Ecto neural progenitor cell (in vitro differentiated cells): ENCODE data around the gene GAK.
A peak's percentile ranks its signal among the peaks of the same experiment; 100 is the strongest.

Source experiments
- DNase-seq: peaks from one replicate; pipeline ENCODE4 v3.0.0-alpha.2; 2018; ENCODE audit warnings: low spot score

GAK gene

DNA sequence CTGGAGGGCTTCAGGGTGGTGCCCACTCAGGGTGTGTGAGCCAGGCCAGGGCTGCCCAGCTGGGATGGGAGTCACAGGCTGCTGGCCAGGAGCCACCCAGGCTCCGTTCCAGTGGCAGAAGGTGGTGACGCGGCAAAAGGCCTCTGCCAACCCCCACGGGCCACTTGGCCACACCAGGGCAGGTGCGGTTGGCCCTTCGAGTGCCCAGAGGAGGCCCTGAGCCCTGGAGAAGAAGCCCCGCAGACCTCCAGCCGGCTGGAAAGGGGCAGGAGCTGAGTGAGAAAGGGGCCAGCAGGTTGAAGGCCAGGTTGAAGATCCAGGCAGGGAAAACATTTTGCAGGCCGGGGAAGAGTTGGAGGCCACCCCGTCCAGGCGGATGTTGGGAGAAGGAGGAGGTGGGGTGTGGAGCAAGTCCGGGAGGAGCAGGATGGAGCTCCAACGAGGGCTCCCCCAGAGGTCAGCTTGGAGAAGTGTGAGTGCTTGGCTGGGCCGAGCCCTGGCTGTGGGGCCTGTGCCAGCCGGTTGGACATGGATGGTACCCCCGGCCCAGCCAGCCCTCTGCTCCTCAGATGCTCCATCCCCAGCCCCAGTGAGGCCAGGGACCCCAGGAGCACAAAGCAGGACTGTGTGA lies 103.4 kb downstream of the GAK start:
- peak; percentile 58 for DNase-seq

DNA sequence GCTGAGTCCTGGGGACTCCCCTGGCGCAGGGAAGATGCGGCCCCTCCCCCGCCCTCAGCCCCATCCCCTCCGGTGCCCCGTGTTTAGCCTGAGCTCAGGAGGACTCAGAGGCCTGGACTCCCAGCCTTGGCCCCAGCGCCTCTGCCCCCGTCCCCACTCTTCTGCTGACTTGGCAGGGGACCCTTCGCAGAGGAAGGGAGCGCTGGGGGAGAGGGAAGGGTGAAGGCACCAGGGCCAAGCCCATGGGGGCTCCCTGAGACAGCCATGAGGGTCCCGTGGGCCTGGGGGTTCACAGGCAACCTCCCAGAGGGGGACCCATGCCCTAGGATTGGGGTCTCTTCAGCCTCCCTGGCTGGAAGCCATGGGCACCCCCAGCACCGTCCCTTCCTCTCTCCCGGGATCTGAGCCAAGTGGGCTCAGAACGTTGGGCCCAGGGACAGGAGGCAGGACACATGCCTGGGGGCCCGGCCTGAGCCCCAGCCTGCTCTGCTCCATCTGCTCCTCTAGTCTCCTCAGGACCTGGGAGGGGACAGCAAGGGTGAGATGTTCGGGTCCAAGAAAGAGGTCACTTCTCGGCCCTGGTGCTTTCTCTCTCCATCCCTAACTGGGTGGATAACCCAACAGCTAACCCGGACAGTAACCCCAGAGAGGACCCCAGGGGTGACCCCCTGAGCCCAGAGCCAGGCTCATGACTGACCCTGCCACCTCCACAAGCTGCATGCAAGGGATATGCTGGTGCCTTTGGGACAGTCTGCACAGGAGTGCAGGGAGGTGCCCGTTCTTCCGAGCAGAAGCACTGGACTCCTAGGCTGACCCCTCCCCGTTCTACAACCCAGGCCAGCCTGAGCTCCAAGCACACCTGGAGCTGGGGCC lies 104.7 kb downstream of the GAK start:
- DNase-seq, result peak; percentile 61

DNA sequence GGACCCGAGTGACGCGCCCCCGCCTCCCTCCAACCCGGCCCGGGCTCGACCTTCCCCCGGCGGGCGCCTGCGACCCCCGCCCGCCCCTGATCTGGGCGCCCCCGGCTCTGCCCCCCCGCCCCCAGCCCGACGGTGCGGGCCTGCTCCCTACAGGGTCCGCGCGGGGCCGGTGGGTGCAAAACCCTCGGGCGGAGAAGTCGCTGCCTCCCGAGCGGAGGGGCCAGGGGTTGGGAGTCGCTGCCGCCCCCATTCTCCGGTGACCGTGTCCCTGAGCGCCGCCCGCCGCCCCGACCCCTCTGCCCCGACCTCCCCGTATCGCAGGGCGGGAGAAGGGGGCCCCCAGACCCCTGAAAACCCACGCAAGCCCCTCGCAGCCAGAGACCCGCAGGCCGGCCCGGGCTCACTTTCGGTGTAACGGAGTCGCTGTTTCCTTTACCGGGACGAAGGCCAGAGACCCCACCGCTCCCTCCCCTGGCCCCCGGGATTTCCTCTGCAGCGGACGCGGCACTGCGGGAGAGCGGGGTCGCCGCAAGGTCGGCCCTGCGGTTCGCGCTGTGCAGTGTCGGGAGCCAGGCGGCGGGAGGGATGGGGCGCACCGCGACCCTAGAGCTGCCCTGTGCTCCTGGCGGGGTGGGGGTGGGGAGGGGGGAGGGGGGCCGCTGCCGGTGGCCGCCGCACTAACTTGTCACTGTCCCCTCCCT lies 105.5 kb downstream of the GAK start:
- DNase-seq, result peak; percentile 63

DNA sequence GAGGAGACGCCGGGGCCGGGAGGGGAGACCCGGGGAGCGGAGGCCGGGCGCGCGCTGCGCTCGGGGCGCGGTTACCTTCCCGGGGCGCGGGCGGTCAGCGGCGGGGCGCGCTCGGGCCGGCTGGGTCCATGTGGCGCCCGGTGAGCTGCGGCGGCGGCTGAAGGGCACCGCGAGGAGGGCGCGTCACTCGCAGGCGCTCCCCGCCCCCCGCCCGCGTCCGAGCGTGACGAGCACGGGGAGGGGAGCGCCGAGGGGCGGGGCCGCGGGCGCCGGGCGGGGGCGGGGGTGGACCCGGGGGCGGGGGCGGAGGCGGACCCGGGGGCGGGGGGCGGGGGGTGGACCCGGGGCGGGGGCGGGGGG lies 106.2 kb downstream of the GAK start, which contains the start of gene CPLX1:
Gene CPLX1, minus strand, starts transcription at position 159 of the 360 bp plus-strand sequence. CDS start 1,607 bp downstream, outside the sequence.
- DNase-seq, result no peak

DNA sequence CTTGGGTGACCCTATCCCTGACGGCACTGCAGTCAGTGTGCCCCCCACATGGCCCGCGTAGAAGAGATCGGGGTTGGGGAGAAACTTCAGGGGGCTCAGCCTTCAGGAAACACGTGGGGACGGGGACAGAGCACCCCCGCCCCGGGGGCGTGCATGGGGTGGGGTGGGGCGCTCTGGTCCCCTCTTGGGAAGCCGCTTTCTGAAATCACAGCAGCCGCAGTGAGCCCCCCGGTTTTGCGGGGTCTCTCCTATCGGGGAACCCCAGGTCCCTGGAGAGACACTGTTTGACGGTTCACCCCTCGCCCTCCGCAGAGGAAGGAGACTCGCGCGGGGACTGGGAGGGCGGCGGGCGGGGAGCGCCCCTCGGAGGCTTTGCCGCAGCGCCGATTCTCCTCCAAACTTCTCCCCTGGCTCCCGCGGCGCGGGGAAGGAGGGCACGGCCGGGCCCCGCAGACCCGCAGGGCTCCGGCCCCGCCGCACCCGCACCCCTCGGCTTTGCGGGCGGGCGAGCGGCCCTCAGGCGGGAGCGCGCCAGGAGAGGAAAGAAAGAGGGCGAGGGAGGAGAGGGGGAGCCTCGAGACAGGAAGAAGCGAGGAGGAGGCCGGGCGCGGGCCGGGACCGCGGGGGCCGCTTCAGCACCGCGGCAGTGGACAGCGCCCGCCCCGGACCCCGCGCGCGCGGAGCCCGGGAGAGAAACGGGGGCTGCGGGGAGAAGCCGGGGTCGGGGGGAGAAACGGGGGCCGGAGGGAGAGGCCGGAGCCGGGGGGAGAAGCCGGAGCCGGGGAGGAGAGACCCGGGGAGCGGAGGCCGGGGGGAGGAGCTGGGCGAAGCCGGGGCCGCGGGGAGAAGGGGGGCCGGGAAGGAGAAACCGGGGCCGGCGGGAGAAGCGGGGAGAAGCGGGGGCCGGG lies 106.8 kb downstream of the GAK start:
- DNase-seq, result peak; percentile 70

DNA sequence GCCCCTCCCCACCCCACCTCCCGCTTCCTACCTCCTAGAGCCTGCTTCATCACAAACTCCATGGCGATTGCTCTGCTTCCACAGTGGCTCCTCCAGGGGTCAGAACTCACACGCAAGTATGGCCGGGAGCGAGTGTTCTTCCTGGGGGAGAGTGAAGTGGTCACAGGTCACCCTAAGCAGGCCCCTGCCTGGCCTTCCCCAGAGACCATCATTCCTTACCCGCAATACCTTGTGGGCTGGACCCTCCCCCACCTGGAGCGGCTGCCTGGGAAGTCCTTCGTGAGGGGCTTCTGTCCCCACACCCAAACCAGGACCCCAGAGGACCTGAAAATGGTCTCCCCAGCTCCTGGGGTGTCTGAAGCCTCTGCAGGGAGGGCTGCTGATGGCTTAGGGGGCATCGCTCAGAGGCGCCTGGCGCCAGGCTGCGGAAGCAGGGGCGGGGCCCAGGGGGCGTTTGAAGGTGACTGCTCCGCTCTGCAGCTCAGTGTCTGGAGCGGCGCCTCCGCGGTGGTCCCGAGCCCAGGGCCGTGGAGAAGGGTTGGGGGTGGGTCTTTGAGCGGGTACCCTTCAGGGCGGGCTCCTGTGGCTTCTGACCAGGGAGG lies 107.6 kb downstream of the GAK start:
- peak; percentile 51 for DNase-seq

DNA sequence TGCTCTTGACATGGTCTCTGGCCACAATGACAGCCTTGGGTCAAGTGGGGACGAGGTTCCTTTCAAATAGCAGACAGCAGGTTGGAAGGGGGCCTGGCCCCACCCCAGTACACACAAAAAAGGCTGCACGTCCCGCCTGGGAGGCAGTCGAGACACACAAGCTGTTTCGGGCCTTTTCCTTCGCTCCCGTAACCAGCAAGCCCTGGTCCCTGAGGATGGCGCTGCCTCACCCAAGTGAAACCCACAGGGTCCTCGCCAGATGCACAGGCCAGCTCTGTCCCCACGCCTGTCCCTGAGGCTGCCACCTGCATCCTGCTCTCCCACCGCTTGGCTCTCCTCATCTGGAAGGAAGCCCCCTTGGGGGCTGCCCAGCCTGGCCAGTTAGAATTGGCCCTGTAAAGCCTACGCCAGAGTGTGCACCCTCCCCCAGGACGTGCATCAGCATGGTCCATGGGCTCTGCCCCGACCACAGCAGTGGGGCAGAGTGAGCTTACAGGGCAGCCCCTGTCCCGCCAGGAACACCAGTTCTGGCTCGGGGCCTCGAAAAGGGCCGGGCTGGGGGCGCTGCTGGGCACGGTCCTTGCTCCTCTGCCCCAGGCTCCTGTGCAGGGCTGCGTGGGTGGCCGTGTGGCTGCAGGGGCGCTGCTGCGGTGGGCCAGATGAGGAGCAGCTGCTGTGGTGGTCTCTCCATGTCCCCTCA lies 108.2 kb downstream of the GAK start:
- no peak for DNase-seq

DNA sequence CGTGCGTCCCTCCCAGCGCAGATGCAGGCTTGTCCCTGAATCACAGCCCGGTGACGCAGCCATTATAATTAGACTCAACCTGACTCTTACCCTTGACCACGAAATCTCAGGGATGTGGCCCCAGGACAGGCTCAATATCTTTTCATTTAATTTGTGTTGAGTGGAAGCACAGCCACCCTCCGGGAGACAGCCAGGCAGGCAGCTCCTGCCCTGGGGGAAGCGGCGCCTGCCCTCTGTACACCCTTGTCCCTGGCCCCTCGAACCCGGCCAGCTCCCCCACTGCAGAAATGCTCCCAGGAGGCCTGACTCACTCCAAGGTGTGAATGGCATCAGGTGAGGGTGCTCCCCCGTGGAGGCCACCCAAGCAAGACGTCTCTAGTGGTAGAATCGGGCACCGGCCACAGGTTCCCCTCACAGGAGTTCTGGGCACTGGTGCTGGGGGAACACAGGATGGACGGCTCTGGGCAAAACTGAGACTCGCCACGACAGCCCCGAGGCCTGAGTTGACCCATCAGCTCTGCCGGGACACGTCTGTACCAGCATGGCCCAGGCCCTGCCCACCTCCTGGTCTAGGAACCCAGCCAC lies 108.8 kb downstream of the GAK start:
- DNase-seq, result no peak

DNA sequence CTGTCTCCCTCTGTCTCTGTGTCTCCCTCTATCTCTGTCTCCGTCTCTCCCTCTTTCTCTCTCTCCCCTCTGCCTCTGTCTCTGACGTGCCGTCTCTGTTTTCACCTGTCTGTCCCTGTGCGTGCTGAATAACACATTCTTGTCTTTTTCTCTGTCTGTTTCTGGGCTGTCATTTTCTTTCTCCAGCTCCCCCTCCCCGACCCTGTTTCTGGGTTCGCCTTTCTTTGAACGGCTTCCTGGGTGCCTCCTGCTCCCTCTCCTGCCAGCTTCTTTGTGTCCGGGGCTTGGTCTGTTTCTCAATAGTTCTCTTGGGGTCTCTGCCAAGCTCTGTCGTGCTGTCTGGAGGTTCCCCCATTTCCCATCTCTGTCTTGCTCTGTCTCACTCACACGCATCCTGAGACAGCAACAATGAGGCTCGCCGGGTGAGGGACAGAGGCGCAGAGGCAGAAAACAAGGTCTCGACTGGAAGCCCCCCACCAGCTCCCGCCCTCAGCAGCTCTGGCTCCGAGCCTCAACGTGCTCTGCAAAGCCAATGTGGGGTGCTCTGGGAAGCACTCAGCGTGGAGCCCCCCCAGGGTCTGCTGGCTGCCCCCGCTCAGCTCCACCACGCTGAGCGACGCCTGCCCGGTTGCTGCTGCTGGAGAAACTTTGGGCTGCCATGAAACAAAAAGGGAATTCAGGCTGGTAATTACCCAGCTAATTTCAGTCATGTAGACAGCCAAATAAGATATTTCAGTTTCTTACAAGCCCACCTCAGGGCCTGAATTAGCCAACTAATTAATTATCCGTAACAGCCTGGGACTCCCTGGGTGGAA lies 109.5 kb downstream of the GAK start:
- no peak for DNase-seq

DNA sequence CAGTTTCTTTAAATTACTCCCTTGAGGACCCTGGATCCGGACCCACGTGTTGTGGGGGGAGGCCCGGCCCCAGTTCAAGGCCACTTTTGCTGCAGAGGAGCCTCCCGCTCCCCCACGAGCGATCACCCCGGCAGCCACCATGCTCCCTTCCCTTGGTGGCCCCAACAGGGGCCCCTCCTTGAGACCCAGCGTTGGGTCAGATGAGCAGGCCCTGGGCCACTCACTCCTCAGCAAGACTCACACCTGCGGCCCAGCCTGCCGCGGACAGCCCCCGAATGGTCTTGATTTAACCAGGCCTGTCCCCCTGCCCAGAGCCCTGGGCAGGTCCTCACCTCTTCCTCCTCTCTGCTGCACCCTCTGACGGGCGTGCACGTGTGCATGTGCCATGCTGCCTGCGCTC lies 110.5 kb downstream of the GAK start:
- DNase-seq, result no peak

DNA sequence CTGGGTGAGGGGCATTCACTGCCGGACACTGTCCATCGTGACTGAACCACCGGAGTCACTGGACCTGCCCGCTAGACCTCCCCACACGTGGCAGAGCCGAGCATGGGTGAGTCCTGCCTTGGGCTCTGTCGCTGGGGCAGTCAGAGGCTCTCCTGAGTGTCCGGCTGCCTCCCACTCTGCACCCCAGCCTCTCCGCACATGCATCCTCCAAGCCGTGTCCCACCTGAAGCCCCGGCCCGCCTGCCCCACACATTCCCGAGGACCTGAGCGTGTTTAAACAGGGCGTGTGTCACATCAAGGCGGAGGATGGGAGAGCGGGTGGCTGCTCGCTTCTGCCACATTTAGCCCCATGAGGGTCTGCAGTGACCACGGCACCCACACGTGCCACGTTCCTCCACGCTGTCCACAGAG lies 110.9 kb downstream of the GAK start:
- no peak for DNase-seq

DNA sequence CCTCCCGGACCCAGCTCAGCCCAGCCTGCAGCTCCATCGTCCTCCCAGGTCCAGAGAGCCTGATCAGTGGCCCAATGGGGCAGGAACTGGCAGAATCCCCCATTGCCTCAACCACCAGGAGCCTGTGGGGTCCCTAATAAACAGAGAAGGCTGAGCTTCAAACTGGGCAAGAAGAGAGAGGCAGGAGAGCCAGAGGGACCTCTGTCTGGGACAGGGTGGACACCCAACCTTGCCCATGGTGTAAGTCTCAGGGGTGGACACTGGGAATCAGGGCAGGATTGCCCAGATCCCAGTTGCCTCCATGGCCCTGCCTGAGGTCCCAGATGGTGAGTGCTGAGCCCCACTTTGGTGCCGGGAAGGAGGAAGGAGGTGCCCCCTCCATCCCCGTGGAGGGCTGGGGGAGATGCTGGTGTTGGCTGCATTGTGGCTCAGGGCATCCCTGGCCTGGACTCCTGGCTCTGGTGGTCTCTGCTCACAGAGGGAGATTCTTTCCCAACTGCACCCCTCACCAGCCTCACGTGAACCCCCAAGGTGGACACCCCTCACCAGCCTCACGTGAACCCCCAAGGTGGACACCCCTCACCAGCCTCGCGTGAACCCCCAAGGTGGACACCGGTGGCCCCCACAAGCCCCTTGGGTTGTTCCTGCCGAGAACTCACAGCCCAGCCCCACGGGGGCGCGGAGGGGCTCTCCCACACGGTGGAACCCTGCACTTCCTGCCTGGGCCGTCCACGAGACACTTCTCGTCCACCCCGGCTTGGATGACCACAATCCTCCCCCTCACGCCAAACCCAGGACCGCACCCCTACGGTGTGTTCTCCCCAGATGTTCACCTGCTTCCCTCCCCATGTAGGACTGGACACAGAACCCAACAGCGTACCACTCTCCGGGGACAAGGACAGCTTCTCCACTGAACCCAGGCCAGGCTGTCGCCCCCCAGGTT lies 111.6 kb downstream of the GAK start:
- DNase-seq, result no peak

DNA sequence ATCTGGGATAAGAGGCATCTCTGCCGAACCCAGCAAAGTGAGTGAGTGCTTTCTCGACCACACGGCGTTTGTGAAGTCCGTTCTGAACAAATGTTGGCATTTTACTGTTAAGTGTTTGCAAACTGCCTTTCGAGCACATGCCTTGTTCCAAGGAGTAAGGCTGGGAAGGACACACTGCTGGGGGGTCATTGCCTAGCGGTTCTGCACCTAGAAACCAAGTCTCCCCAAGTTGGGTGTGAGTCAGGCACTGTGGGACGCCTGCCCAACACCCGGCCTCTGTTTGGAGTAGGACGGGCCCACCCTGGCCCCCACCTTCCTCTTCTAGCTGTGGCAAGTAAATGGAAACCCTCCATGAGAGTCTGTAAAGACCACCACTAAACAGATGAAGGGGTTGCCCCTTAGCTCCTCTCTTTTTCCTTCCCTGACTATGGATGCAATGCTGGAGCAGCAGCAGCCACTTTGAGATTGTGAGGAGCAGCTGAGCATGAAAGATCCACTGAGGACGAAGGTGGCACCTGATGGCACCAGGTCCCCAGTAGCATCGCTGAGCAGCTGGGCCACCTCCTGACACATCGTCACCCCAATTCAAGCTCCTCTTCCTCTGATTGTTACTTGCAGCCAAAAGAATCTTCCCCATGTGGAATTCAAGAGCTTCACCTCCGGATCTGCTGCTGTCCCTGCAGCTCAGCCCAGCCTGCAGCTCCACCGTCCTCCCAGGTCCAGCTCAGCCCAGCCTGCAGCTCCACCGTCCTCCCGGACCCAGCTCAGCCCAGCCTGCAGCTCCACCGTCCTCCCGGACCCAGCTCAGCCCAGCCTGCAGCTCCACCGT lies 112.5 kb downstream of the GAK start:
- no peak for DNase-seq

DNA sequence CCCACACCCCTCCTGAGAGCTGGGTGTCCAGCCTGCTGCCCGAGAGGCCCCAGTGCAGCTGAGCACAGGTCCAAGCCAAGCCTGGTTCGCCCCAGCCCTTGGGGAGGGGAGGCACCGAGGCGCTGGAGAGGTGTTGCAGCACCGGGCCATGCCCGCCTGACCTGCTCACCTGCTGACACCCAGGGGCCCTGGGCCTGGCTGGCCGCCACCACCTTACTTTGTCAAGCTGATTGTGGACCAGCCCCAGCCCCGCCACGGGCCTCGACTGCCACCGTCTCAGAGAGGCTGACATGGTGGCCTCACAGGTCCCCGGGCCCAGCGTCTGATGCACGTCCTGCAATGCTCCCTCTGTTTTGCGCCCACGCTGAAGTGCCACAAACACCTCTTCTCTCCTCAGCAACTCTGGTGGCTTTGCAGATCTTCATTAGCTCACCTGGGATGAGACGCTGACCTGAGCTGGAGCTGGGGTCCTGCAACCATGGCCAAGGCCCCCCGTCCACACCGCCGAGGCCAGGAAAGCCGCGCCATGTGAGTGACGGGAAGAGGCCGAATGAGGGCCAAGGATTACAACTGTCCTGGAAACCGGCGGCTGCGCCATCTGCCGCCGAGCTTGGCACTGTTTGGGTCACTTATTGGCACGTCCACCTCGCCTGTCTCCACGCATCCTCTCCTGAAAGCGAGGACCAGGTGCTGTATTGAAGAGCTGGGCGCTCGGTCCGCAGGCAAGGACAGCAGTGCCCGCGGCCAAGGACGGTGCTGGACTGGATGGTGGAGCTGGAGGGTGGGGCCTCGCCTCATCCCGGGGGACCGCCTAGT lies 113.8 kb downstream of the GAK start:
- no peak for DNase-seq

DNA sequence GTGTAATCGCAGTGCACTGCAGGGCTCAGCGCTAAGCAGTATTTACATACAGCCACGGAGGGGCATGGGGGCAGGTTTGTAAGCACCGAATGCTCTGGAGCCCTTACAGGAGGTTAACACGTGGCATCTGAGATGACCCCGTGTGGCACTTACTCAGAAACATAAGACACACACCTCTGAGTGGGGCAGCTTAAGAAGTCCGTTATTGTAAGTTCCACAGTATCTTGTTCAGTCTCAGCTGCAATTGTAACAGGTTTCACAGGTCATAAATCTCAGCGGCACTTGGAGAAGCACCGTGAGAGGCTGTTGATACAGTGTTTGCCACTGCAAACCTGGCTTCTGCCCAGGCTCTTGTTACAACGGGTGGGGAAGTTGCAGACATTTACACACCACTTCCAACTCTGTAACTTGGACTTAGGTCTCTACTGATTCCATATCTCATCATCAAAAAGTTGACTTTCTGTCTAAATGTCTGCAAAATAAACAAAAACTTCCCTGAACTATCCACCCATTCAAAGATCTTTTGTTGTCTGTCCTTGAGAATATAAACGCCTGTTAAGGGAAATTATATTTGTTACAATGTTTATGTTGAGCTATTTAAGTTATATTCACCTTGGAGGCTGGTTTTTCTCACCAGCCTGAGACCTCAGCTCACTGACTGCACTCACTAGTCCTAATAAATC lies 116.5 kb downstream of the GAK start:
- no peak for DNase-seq

DNA sequence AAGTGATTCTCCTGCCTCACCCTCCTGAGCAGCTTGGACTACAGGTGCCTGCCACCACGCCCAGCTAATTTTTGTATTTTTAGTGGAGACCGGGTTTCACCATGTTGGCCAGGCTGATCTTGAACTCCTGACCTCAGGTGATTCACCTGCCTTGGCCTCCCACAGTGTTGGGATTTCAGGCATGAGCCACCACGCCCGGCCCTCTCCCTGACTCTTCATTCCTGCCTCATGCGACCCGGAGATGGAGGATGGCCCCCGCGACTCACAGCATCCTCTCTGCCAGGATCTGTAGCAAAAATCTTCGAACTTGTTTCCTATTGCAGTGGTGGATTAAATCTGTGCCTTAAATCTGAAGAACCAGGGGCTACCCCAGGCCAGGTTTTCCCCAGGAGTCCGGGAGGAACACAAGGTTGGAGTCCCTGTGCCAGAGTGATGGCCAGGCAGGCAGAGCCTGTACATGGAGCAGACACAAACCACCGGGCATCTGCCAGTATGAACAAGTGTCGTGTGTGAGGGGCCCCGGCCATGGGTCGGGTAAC lies 117.7 kb downstream of the GAK start:
- DNase-seq, result no peak
